ENCODE data around the gene SLC9C2.
"Not testable (repeated sequence)": the region's sequence is repeated elsewhere in the genome, so short reads cannot be mapped to it uniquely, and the experiment has no call there.

SLC9C2 gene

GRCh38 chr1:173479649-173480048 lies 123.2 kb downstream of the SLC9C2 start:
- no peak for DNase-seq

GRCh38 chr1:173478094-173478674 lies 124.7 kb downstream of the SLC9C2 start:
- peak; percentile 52 for DNase-seq

- DNase-seq, result peak; percentile 93
These were observed 125.4 kb downstream of the SLC9C2 start, which contains the start of gene PRDX6 for GRCh38 chr1:173477286-173478093. PRDX6 (plus strand) TSS chr1:173477335; CDS start chr1:173477398, 63 bp downstream.

GRCh38 chr1:173476665-173477285 lies 126.1 kb downstream of the SLC9C2 start:
- peak; percentile 95 for DNase-seq

- DNase-seq, result no peak
These were observed 126.6 kb downstream of the SLC9C2 start for GRCh38 chr1:173476197-173476664.

- DNase-seq, result no peak
These were observed 127.2 kb downstream of the SLC9C2 start for GRCh38 chr1:173475564-173476196.

- DNase-seq, result not testable (repeated sequence)
These were observed 128.0 kb downstream of the SLC9C2 start for GRCh38 chr1:173474780-173475421.

GRCh38 chr1:173474097-173474779 lies 128.6 kb downstream of the SLC9C2 start:
- DNase-seq, result no peak

GRCh38 chr1:173473599-173474011 lies 129.3 kb downstream of the SLC9C2 start:
- no peak for DNase-seq

GRCh38 chr1:173470608-173471007 lies 132.3 kb downstream of the SLC9C2 start:
- DNase-seq, result no peak

- DNase-seq, result no peak
These were observed 133.2 kb downstream of the SLC9C2 start for GRCh38 chr1:173469656-173470055.

- DNase-seq, result no peak
These were observed 135.4 kb downstream of the SLC9C2 start for GRCh38 chr1:173467426-173467825.

GRCh38 chr1:173464185-173464584 lies 138.7 kb downstream of the SLC9C2 start:
- DNase-seq, result not testable (repeated sequence)

GRCh38 chr1:173462666-173463065 lies 140.2 kb downstream of the SLC9C2 start:
- DNase-seq, result not testable (repeated sequence)

- no peak for DNase-seq
These were observed 143.0 kb downstream of the SLC9C2 start for GRCh38 chr1:173459885-173460284.

- DNase-seq, result no peak
These were observed 147.8 kb downstream of the SLC9C2 start for GRCh38 chr1:173454966-173455524.

- DNase-seq, result no peak
These were observed 148.9 kb downstream of the SLC9C2 start for GRCh38 chr1:173453982-173454381.

GRCh38 chr1:173451981-173452380 lies 150.9 kb downstream of the SLC9C2 start:
- DNase-seq, result no peak

Measured in hematopoietic multipotent progenitor cell treated with erythropoietin and hydrocortisone succinate and interleukin-3 and kit ligand, for 6 days (in vitro differentiated cells).